GM21786 (cell line): ENCODE measurements around the gene DPPA5.
"Not testable (repeated sequence)": the region's sequence is repeated elsewhere in the genome, so short reads cannot be mapped to it uniquely, and the experiment has no call there.

Experiments used
- ATAC-seq: cut with Tn5 transposase; IDR thresholded peaks from one replicate; pipeline ENCODE4 v1.9.1; 2021; ENCODE audit not compliant: unreplicated experiment

Gene DPPA5

GRCh38 chr6:73364549-73364948 is 10.5 kb upstream of the DPPA5 start:
- ATAC-seq, result no peak

DNA sequence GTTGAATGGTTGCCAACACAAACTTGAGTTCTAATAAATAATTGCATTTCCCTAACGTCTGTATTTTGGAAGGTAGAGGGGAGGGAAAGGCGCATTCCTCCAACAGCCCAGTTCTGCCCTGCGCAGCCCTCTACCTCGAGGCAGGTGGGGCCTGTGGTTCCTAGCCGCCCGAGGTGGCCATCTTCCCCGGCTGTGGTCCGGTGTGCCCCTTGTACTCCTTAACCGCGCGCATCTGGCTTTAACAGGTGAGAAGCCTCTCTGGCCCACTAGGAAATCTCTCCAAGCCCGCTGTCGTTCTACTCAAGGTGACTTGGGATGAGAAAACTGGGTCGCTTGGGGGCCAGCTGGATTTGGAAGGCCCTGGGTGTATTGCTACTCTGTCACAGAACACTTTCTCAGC is 10.0 kb upstream of the DPPA5 start:
- ATAC-seq, result no peak

DNA sequence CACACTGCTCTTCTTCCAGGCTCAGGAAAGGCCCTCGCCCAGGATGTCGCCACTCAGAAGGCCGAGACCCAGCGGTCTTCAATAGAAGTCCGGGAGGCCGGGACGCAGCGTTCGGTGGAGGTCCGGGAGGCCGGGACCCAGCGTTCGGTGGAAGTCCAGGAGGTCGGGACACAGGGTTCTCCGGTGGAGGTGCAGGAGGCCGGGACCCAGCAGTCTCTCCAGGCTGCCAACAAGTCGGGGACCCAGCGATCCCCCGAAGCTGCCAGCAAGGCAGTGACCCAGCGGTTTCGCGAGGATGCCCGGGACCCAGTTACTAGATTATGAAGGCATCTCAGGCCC is 9.4 kb upstream of the DPPA5 start:
- no peak for ATAC-seq

GRCh38 chr6:73362869-73363536 is 8.9 kb upstream of the DPPA5 start:
- ATAC-seq, result no peak

- ATAC-seq, result no peak
Measured at GRCh38 chr6:73362358-73362757, 8.3 kb upstream of the DPPA5 start, which contains the start of gene KHDC3L. Gene KHDC3L (plus strand): TSS chr6:73362658. CDS start chr6:73362730, 72 bp downstream.

- no peak for ATAC-seq
Measured at GRCh38 chr6:73349311-73349710, 4.8 kb downstream of the DPPA5 start.

DNA sequence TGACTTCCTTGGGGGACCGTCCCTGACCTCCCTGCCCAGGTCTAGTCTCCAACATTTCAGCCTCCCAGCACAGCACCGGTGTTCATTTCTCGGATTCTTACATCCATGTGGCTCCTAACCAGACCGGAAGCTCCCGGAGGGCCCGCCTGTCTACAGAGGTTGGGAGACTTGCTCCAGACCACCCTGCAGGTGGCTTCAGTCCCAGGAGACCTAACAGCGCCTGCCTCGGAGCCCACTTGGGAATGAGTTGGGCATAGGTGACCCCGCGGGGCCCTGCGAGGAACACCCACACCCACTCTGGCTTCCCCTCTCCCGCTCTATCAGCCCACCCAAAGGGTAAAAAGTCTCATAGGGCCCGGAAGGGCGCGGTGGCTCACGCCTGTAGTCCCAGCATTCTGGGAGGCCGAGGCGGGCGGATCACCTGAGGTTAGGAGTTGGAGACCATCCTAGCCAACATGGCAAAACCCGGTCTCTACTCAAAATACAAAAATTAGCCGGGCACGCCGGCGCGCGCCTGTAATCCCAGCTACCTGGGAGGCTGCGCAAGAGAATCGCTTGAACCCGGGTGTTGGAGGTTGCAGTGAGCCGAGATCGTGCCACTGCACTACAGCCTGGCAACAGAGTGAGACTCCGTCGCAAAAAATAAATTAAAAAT is 5.4 kb downstream of the DPPA5 start:
- no peak for ATAC-seq

DNA sequence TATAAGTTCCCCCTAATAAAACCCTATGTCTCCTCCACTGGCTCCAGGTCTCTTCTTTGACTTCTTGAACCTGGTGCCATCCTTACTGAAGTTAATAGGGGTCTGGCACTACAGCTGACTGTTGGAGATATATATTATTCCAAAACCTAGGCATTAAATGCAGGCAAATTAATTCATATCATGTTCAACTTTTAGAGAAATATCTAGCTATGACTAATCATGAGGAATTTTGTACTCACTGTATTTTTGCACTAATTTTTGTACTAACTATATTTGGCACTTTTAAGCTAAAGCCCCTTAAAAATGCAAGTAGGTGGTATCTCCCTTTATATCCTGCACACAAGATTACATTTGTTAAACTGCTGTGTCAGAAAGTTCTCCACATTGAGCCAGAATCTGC is 10.9 kb downstream of the DPPA5 start:
- no peak for ATAC-seq

DNA sequence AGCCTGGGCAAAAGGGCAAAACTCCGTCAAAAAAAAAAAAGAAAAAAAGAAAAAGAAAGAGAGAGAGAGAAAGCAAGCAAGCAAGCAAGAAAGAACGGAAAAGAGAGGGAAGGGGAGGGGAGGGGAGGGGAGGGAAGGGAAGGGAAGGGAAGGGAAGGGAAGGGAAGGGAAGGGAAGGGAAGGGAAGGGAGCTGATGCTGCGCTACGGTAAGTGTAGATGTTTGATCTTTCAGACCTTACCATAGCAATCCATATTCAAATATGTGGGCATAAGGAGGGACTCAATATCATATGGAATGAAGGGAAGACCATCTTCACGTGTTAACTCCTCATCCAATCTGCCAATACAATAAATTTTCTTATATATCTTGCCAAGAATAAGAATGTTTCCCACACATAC is 11.9 kb downstream of the DPPA5 start:
- no peak for ATAC-seq

DNA sequence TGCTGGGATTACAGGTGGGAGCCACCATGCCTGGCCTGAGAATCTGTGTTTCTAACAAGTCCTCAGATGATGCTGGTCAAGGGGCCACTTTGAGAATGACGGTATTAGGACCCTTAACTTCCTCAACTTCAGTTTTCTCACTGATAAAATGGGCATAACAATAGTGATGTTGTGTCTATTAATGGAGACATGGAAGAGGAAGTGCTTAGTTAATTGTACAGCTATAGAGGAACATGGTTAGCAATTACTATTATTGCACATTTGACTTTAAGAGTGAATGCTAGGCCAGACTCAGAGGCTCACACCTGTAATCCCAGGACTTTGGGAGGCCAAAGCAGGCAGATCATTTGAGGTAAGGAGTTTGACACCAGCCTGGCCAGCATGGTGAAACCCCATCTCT is 12.7 kb downstream of the DPPA5 start:
- ATAC-seq, result no peak

- ATAC-seq, result no peak
Measured at GRCh38 chr6:73340048-73340447, 14.0 kb downstream of the DPPA5 start.

DNA sequence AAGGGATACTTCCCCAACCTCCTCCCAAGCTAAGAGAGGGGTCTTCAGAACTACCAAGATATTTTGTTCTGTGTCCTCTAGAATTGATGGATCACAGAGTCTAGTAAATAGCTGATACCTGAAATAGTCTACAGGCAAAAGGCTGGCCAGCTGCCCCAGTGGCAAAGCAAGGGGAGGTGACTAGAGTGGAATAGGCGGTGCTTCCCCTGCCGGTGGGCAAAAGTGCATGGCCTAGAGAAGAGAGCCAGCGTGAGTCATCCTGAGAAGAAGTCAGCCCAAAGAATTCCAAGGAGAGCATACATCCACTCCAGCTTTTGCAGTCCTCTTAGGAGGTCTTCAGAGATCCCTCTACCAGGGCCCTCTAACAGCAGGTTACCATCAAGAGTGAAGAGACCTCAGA is 14.7 kb downstream of the DPPA5 start:
- no peak for ATAC-seq

DNA sequence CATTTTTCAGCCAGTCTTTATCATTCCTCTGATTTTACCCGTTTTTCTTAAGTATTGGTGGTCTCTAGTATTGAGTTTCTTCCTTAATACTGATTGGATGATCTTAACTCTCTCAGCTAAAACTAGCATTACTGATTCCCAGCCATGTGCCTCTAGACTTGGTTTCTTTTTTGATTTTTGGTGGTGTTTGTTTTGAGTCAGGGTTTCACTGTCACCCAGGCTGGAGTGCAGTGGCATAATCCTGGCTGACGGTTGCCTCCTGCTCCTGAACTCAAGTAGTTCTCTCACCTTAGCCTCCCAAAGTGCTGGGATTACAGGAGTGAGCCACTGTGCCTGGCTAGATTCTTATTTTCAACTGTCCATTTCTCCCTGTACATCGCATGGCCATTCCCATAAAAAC is 24.9 kb downstream of the DPPA5 start:
- ATAC-seq, result peak; percentile 75

GRCh38 chr6:73328790-73329189 is 25.3 kb downstream of the DPPA5 start:
- no peak for ATAC-seq

DNA sequence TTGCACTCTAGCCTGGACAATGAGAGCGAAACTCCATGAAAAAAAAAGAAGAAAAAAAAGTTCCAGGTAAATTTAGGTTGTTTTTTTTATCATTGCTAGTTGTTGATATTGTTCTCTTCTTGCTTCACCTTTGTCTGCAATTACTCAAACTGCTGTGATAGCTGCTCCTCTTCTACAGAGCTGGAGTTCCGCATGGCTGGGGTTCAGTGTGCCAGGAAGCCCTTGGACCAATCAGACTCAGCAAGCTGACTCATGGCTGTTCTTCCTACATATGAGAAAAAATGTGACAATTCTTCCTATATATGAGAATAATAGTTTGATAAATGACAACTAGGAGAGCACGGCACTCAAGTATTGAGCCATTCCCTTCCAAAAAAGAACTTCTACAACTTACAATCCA is 28.4 kb downstream of the DPPA5 start:
- no peak for ATAC-seq

DNA sequence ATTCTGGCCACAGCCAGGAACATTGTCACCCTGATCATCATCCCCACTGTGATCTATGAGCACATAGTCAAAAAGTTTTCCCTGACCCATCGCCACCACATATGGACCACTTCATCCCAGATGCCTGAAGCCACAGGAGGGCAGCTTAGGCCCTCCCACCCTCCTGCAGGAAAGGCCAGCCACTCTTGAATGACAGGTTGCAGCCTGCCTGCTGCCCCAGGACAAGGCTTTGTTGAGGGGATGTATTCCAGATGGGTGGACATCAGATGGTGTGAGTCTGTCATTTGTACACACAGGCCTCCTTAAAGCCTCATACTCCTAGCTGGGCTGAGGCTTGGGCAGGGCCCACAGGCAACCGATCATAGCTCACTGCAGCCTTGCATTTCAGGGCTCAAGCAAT is 30.8 kb downstream of the DPPA5 start:
- ATAC-seq, result no peak

GRCh38 chr6:73314577-73315492 is 39.2 kb downstream of the DPPA5 start:
- ATAC-seq, result no peak

- not testable (repeated sequence) for ATAC-seq
Measured at GRCh38 chr6:73310503-73310845, 43.6 kb downstream of the DPPA5 start.

- peak; percentile 94 for ATAC-seq
Measured at GRCh38 chr6:73309785-73310502, 44.1 kb downstream of the DPPA5 start.

DNA sequence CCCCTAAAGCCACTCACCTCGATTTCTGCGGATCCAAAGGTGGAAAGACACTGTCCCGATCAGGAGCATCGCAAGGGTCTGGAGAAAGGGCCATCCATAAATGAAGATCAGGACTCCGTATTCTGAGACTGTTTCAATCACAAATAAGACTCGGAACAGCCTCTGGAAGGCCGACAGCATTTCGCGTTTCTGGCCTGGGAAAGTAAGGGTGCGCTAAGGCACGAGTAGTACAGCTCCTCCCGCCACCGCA is 44.6 kb downstream of the DPPA5 start:
- ATAC-seq, result no peak

- no peak for ATAC-seq
Measured at GRCh38 chr6:73308712-73309534, 45.2 kb downstream of the DPPA5 start.
